ENCODE measurements around the gene C22orf15. TPM values are rescaled to one million over a fixed set of nuclear protein-coding genes. Genes with fewer than 3 reads are reported as not detected.

The C22orf15 gene
- total RNA-seq, 1 donor from 2014 or later = not detected

DNA sequence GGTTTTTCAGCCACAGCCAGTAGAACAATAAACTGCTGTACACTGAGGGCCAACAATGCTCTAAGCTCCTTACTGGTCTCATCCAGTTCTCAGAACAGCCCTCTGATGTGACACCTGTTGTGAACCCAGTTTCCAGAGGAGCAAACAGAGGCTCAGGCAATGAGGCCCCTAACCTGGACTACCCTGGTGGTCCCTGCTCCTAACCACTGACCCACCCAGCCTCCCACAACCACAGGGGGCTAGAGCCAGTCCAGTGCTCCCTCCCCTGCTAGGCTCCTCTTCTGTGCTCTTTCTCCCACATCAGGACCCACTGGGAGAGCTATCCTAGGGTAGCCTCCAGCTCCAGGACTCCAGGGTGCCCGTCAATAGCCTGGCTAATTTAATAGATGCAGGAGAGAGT is 19.9 kb downstream of the C22orf15 start:
- DNase-seq (no peak), ATAC-seq (ENCODE audit: poor library complexity) (no peak)
- intact Hi-C loops (cut with DNase I) = no loop called here

DNA sequence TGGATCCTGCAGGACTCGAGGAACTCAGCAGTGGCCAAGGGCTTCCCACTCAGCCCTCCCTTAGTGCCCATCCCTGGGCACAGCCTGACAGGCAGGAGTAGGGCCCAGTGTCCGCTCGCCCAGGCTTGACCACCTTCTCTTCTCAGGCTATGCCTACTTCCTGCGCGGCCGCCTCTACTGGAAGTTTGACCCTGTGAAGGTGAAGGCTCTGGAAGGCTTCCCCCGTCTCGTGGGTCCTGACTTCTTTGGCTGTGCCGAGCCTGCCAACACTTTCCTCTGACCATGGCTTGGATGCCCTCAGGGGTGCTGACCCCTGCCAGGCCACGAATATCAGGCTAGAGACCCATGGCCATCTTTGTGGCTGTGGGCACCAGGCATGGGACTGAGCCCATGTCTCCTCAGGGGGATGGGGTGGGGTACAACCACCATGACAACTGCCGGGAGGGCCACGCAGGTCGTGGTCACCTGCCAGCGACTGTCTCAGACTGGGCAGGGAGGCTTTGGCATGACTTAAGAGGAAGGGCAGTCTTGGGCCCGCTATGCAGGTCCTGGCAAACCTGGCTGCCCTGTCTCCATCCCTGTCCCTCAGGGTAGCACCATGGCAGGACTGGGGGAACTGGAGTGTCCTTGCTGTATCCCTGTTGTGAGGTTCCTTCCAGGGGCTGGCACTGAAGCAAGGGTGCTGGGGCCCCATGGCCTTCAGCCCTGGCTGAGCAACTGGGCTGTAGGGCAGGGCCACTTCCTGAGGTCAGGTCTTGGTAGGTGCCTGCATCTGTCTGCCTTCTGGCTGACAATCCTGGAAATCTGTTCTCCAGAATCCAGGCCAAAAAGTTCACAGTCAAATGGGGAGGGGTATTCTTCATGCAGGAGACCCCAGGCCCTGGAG is 20.7 kb downstream of the C22orf15 start:
- DNase-seq = no peak
- intact Hi-C loops (cut with DNase I) = no loop called here
- no peak for ATAC-seq (ENCODE audit: poor library complexity)

GRCh38 chr22:23784215-23784732 is 21.5 kb downstream of the C22orf15 start:
- intact Hi-C loops (cut with DNase I) = no loop called here
- ATAC-seq (ENCODE audit: poor library complexity) (no peak), DNase-seq (no peak)

GRCh38 chr22:23786261-23786710 is 23.5 kb downstream of the C22orf15 start:
- intact Hi-C loops (cut with DNase I) = no loop called here
- DNase-seq (no peak), ATAC-seq (ENCODE audit: poor library complexity) (peak; percentile 3)

- DNase-seq (peak; percentile 96), ATAC-seq (ENCODE audit: poor library complexity) (peak; percentile 96)
- intact Hi-C loops (cut with DNase I) = no loop called here
Observed at GRCh38 chr22:23786752-23787599, 24.2 kb downstream of the C22orf15 start, which contains the start of gene SMARCB1. SMARCB1 (plus strand) TSS chr22:23786966; CDS start chr22:23787170, 204 bp downstream.

- no peak for ATAC-seq (ENCODE audit: poor library complexity)
- DNase-seq = no peak
- intact Hi-C loops (cut with DNase I) = no loop called here
Observed at GRCh38 chr22:23787600-23787896, 24.8 kb downstream of the C22orf15 start.

- intact Hi-C loops (cut with DNase I) = no loop called here
- DNase-seq (no peak), ATAC-seq (ENCODE audit: poor library complexity) (no peak)
Observed at GRCh38 chr22:23787910-23788309, 25.1 kb downstream of the C22orf15 start.

- no peak for DNase-seq
- ATAC-seq (ENCODE audit: poor library complexity) = no peak
- intact Hi-C loops (cut with DNase I) = no loop called here
Observed at GRCh38 chr22:23789121-23789520, 26.3 kb downstream of the C22orf15 start.

GRCh38 chr22:23789638-23790037 is 26.8 kb downstream of the C22orf15 start:
- intact Hi-C loops (cut with DNase I) = no loop called here
- ATAC-seq (ENCODE audit: poor library complexity) = no peak
- no peak for DNase-seq

DNA sequence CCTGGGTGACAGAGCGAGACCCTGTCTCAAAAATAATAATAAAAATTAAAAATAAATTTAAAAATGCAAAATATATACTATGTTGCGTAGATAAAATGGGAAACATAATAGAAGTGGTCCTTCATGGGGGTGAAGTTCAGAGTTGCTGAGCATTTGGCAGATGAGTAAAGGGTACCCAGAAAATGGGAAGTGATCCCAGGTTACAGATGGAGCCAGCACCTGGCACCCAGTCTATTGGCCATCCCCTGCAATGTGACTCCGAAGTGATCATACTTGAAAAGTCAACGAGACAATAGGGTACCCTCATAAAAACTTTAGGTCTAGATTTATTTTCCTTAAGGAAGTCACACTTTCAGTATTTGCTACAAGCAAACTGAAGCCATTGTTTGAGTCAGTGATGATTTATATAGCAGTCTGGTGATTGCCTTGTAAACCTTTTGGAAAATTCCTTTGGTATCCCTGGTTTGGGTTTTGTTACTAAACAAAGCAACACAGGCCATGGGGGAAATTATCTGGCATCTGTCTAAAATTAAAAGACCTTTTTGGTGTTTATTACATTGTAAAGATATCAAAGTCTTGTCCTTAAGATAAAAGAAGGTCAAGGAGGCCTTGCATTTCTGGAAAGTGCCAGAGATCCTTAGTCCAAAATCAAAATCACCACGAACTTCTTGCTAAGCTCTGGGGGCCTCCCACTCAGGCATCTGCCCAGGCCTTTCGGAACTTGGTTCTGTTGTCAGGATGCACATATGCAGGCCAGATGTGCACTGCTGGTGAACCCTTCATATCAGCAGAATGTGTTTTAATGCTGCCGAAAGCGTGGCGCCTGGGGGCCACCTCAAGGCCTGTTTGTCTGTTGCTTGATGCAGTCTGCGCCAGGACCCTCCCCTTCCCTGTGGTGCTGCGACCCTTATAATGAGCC is 28.3 kb downstream of the C22orf15 start:
- intact Hi-C loops (cut with DNase I) = no loop called here
- no peak for ATAC-seq (ENCODE audit: poor library complexity)
- DNase-seq = peak; percentile 72

DNA sequence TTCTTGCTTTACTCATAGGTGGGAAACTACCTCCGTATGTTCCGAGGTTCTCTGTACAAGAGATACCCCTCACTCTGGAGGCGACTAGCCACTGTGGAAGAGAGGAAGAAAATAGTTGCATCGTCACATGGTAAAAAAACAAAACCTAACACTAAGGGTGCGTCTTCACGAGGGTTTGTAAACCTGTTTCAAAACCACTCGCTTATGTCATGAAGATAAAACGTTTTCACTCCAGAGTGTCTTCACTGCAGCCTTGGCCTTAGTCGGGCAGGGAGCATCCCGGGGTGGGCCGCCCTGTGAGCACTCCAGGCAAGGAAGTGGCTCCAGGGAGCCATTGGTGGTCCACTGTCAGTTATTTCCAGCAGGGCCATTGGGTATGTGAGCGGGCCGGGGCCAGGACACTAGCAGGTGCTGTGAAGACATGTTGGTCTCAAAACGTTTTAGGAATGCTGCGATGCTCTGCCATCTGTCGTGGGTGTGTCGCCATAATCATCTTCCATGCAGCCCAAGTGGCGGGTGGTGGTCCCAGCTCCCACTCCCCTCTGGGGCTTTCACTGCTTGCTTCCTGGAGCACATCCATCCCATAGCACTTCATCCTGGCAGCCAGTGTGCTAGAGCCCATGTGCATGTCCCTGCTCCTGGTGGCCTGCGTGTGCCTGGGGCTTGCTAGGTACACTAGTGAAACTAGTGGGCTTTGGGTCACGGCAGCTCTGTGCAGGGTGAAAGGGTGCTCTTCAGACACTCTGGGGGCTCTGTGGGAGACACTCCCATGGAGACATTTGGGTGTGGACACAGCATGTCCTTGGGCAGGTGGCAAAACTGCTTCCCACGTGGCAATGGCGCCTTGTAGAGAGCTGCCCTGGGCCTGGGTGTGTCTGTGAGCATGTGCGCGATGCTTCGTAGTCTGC is 29.2 kb downstream of the C22orf15 start:
- intact Hi-C loops (cut with DNase I) = no loop called here
- DNase-seq = no peak
- ATAC-seq (ENCODE audit: poor library complexity) = no peak

GRCh38 chr22:23793326-23793725 is 30.5 kb downstream of the C22orf15 start:
- ATAC-seq (ENCODE audit: poor library complexity) (no peak), DNase-seq (no peak)
- intact Hi-C loops (cut with DNase I) = no loop called here

DNA sequence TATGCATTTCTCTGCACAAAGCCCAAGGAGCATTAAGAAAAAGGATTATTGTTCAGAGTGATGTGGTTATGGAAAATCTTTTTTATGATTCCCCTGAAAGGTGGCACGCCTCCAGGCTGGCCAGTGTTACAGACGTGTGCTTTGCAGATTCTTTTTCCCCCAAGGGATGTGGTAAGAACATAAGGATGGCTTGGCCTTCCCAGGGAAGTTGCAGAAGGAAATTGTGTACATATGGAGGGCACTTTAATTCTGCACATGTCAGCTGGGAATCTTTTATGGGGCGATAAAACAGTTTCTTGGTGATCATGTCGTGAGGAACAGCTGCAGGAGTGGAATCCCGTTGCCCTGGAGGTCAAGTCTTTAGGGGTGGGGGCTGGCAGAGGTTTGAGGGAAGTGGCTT is 33.7 kb downstream of the C22orf15 start:
- no peak for ATAC-seq (ENCODE audit: poor library complexity)
- DNase-seq = no peak
- intact Hi-C loops (cut with DNase I) = no loop called here

DNA sequence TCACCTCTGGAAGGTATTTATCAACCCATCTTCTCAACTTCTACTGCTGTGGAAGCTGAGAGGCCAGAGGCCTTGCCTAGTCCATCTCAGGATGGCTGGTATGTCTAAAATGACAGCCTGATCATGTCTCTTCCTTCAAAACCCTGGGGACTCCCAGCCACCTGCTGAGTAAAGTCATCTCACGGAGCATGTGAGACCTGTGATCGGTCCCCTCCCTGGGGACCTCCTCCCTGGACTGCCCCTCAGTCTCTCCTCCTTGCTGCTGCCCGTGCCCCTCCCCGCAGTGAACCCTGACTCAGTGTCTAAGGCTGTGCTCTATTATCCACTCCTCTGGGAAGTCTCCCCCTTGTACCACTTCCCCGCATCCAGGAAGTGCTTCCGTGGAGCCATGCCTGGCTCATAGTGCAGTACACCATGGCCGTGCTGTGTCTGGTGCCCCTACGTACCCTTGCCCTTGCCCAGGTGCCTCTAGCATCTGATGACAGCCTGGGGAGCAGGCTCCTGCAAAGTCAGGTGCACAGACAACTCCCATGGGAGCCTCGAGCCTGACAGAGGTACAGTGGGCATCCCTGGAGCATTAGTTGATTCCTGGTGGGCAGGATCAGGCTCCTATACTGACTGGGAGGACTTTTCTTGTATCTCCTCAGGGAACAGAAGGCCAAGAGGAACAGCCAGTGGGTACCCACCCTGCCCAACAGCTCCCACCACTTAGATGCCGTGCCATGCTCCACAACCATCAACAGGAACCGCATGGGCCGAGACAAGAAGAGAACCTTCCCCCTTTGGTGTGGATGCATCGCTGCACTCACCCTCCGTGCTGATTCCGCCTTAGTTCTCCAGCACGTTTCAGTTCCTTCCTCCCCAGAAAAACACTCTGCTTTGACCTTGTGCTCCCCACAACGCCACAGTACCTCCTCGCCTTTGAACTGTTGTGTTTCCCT is 37.8 kb downstream of the C22orf15 start:
- intact Hi-C loops (cut with DNase I) = no loop called here
- no peak for ATAC-seq (ENCODE audit: poor library complexity)

GRCh38 chr22:23801238-23801821 is 38.5 kb downstream of the C22orf15 start:
- DNase-seq = no peak
- intact Hi-C loops (cut with DNase I) = no loop called here
- no peak for ATAC-seq (ENCODE audit: poor library complexity)

More for the DNA sequence above, 37.8 kb downstream of the C22orf15 start:
- DNase-seq = no peak

DNA sequence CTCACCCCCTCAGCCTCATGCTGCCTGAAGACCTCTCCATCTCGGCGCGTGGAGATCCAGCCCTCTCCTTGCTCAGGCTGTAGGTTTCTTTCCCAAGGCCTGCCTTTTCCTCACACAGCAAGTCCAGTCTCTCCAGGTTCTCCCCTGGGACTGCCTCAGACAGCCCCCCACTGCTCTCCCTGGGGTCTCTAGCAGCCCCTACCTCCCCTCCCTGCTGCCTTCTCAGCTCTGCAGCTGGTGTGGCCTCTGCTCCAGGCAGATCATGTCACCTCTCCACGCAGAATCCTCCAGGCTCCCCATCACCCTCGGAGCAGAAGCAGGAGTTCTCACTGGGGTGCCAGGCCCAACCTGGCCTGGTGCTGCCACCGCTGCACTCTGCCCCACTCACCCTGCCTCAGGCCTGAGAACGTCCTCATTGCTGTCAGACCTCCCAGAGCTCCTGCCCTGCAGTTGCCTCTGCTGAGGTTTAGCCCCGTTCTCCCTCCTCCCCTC is 39.1 kb downstream of the C22orf15 start:
- ATAC-seq (ENCODE audit: poor library complexity) (no peak), DNase-seq (no peak)
- intact Hi-C loops (cut with DNase I) = no loop called here

Measured in Right ventricle myocardium superior (tissue), 1 donor.